Measurements from ENCODE around the gene PTPRG. TPM values are rescaled to one million over a fixed set of nuclear protein-coding genes. Genes with fewer than 3 reads are reported as not detected.

Gene PTPRG
- total RNA-seq, 2 donors from 2014 or later = 76.5 to 108 TPM

DNA sequence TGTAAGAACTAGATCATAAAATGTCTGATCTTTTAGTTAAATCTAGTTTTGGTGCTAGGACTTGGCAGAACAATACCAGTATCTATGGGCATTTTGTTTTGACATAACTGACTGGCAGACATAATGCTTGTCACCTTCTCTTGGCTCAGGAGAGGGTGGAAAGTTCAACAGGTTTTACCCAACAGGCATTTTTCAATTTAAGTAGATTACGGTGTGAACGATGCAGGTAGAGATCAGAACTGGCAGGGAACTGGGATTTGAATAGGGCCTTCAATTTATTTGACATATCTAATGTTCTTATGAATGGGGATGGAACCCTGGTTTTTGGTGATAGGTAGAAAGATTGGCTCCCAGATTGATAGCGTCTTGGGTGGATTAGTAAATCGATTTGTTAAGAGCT lies 460.9 kb downstream of the PTPRG start:
- WGBS, 2 experiments (ENCODE audit: insufficient coverage in 1 of 2, insufficient read length in 1 of 2) = 97 to 100% methylated on average over 2 to 4 of the region's 4 CpGs
- Histone ChIP-seq H3K27me3 (ENCODE audit: control insufficient read depth, insufficient read depth, low read length, poor library complexity, severe bottlenecking) (no peaks in the 10 kb centered on the region), H3K4me1 (ENCODE audit: control insufficient read depth, insufficient read depth, low read length) (peaks cover 8% of the 10 kb centered on the region), H3K36me3 (ENCODE audit: control insufficient read depth, insufficient read depth, low read length) (no peaks in the 10 kb centered on the region), H3K9me3 (ENCODE audit: control insufficient read depth, low read length) (no peaks in the 10 kb centered on the region), H3K4me3 (ENCODE audit: low read length) (no peak overlapping the region), H3K9ac (ENCODE audit: extremely low read depth, low read length, poor library complexity, severe bottlenecking) (no peak overlapping the region), H3K27ac (ENCODE audit: low read depth, low read length) (no peak overlapping the region)
- no peak for TF ChIP-seq CTCF (conservative IDR thresholded peaks at IDR 0.05)
- H3K4me3 Mint-ChIP-seq = no peak overlapping the region
- no peaks in the 10 kb centered on the region for H3K27me3 Mint-ChIP-seq (ENCODE audit: insufficient read depth)
- no peak overlapping the region for H3K27ac Mint-ChIP-seq
- H3K4me1 Mint-ChIP-seq = peaks cover 27% of the 10 kb centered on the region
- H3K9me3 Mint-ChIP-seq = no peaks in the 10 kb centered on the region
- DNase-seq = no peak
- H3K36me3 Mint-ChIP-seq (ENCODE audit: low read depth) = peaks cover 14% of the 10 kb centered on the region

DNA sequence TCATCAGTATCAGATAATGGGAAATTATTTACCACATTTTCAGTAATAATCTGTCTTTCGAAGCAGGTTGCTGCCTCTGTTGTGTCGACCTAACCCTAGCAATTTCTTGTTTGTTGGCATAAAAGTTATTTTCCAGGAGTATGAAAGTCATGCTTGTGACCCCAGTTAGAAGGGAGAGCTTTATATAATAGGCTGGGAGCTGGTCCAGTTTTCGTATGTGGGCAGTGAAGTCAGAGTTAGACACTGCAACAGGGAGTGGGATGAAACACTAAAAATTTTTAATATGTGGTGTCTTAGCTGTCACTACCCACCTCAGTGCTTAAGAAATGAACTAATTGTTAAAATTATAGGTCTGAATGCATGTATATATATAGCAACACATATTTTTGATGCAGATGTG lies 463.5 kb downstream of the PTPRG start:
- Histone ChIP-seq H3K27me3 (ENCODE audit: control insufficient read depth, insufficient read depth, low read length, poor library complexity, severe bottlenecking) (no peaks in the 10 kb centered on the region), H3K4me1 (ENCODE audit: control insufficient read depth, insufficient read depth, low read length) (peaks cover 8% of the 10 kb centered on the region), H3K4me3 (ENCODE audit: low read length) (no peak overlapping the region), H3K9ac (ENCODE audit: extremely low read depth, low read length, poor library complexity, severe bottlenecking) (no peak overlapping the region), H3K36me3 (ENCODE audit: control insufficient read depth, insufficient read depth, low read length) (no peaks in the 10 kb centered on the region), H3K27ac (ENCODE audit: low read depth, low read length) (no peak overlapping the region), H3K9me3 (ENCODE audit: control insufficient read depth, low read length) (no peaks in the 10 kb centered on the region)
- Mint-ChIP-seq H3K4me3 (no peak overlapping the region), H3K4me1 (peaks cover 27% of the 10 kb centered on the region), H3K27ac (no peak overlapping the region), H3K36me3 (ENCODE audit: low read depth) (no peaks in the 10 kb centered on the region), H3K27me3 (ENCODE audit: insufficient read depth) (no peaks in the 10 kb centered on the region), H3K9me3 (no peaks in the 10 kb centered on the region)
- 82 to 100% methylated on average over 1 to 3 of the region's 3 CpGs for WGBS, 2 experiments (ENCODE audit: insufficient coverage in 1 of 2, insufficient read length in 1 of 2)
- TF ChIP-seq CTCF (conservative IDR thresholded peaks at IDR 0.05) = no peak
- DNase-seq = no peak

- no peak overlapping the region for H3K27ac ChIP-seq (ENCODE audit: low read depth, low read length)
- no peaks in the 10 kb centered on the region for H3K27me3 ChIP-seq (ENCODE audit: control insufficient read depth, insufficient read depth, low read length, poor library complexity, severe bottlenecking)
- WGBS, 2 experiments (ENCODE audit: insufficient coverage in 1 of 2, insufficient read length in 1 of 2) = 96% methylated on average over 1 of the region's 1 CpG; no CpG with 5 or more reads in 1 of the 2 experiments
- Mint-ChIP-seq H3K4me3 (no peak overlapping the region), H3K36me3 (ENCODE audit: low read depth) (no peaks in the 10 kb centered on the region), H3K27ac (no peak overlapping the region), H3K4me1 (peaks cover 27% of the 10 kb centered on the region), H3K27me3 (ENCODE audit: insufficient read depth) (no peaks in the 10 kb centered on the region), H3K9me3 (no peaks in the 10 kb centered on the region)
- TF ChIP-seq CTCF (conservative IDR thresholded peaks at IDR 0.05) = no peak
- H3K4me1 ChIP-seq (ENCODE audit: control insufficient read depth, insufficient read depth, low read length) = peaks cover 8% of the 10 kb centered on the region
- no peak for DNase-seq
- H3K4me3 ChIP-seq (ENCODE audit: low read length) = no peak overlapping the region
- no peaks in the 10 kb centered on the region for H3K9me3 ChIP-seq (ENCODE audit: control insufficient read depth, low read length)
- H3K36me3 ChIP-seq (ENCODE audit: control insufficient read depth, insufficient read depth, low read length) = no peaks in the 10 kb centered on the region
- H3K9ac ChIP-seq (ENCODE audit: extremely low read depth, low read length, poor library complexity, severe bottlenecking) = no peak overlapping the region
These were observed 464.5 kb downstream of the PTPRG start for GRCh38 chr3:62025913-62026312.
